NB4 (cell line): ENCODE results near the gene ELK4.
"Not testable (repeated sequence)": the region's sequence is repeated elsewhere in the genome, so short reads cannot be mapped to it uniquely, and the experiment has no call there.

ENCODE experiments used
- CTCF ChIP-seq: IDR thresholded peaks from one replicate; pipeline ENCODE4 v1.5.1; 2012; ENCODE audit warnings: low read depth, low read length
- POLR2A ChIP-seq: IDR thresholded peaks from 2 replicates; pipeline ENCODE4 v1.6.1; 2011; ENCODE audit warnings: mild to moderate bottlenecking; ENCODE audit not compliant: insufficient read length; ENCODE audit errors: extremely low read depth
- TF ChIP-seq, protein P1 (sequence below): IDR thresholded peaks from 2 replicates; pipeline ENCODE4 v1.6.1; 2011; ENCODE audit warnings: low read depth, low read length

DNA sequence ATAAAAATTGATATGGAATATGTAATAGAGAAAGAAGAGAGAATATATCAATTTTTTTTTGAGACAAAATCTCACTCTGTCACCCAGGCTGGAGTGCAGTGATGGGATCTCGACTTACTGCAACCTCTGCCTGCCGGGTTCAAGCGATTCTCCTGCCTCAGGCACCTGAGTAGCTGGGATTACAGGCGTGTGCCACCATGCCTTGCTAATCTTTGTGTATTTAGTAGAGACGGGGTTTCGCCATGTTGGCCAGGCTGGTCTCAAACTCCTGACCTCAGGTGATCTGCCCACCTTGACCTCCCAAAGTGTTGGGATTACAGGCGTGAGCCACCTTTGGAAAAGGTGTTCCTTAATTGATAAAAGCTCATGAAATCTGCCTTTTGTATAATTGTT, 4.3 kb upstream of the ELK4 start:
- TF ChIP-seq CTCF, POLR2A: not testable (repeated sequence)
- TF ChIP-seq, protein P1, sequence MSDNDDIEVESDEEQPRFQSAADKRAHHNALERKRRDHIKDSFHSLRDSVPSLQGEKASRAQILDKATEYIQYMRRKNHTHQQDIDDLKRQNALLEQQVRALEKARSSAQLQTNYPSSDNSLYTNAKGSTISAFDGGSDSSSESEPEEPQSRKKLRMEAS = not testable (repeated sequence)
